SK-N-SH treated with all-trans-retinoic acid at 6 μM for 48 hours (cell line): ENCODE data around the gene SDCCAG8.

ENCODE experiments used
- ARNTL ChIP-seq: fragments of 450-650 bp; formaldehyde crosslinking; IDR thresholded peaks from 2 replicates; pipeline ENCODE4 v1.5.0; 2020; ENCODE audit warnings: low read depth, mild to moderate bottlenecking, moderate library complexity, borderline replicate concordance
- BACH2 ChIP-seq: fragments of 250-450 bp; sonication (Bioruptor Pico); IDR thresholded peaks from 2 replicates; pipeline ENCODE4 v1.9.0; 2021; ENCODE audit warnings: mild to moderate bottlenecking, borderline replicate concordance
- CREB5 ChIP-seq: fragments of 250-450 bp; sonication (Bioruptor Pico); IDR thresholded peaks from 2 replicates; pipeline ENCODE4 v1.5.1; 2020; ENCODE audit warnings: low read depth, mild to moderate bottlenecking, moderate library complexity
- CSRNP3 ChIP-seq: fragments of 250-450 bp; sonication (Bioruptor Pico); IDR thresholded peaks from 2 replicates; pipeline ENCODE4 v1.5.1; 2021; ENCODE audit warnings: mild to moderate bottlenecking, moderate library complexity
- ESRRG ChIP-seq: fragments of 250-450 bp; sonication (Bioruptor Pico); IDR thresholded peaks from 2 replicates; pipeline ENCODE4 v1.6.1; 2021; ENCODE audit warnings: mild to moderate bottlenecking
- PATZ1 ChIP-seq: fragments of 250-450 bp; sonication (Bioruptor Pico); IDR thresholded peaks from 2 replicates; pipeline ENCODE4 v1.8.0; 2020; ENCODE audit warnings: mild to moderate bottlenecking, moderate library complexity, borderline replicate concordance
- POU6F1 ChIP-seq: fragments of 250-450 bp; sonication (Bioruptor Pico); IDR thresholded peaks from 2 replicates; pipeline ENCODE4 v1.8.0; 2021; ENCODE audit warnings: low read depth, mild to moderate bottlenecking, moderate library complexity, borderline replicate concordance
- SNAI2 ChIP-seq: fragments of 250-450 bp; sonication (Bioruptor Pico); IDR thresholded peaks from 2 replicates; pipeline ENCODE4 v1.5.0; 2020; ENCODE audit warnings: mild to moderate bottlenecking, moderate library complexity
- TOX ChIP-seq: fragments of 250-450 bp; sonication (Bioruptor Pico); IDR thresholded peaks from 2 replicates; pipeline ENCODE4 v1.8.0; 2021; ENCODE audit warnings: mild to moderate bottlenecking, moderate library complexity, borderline replicate concordance
- TSHZ2 ChIP-seq: fragments of 250-450 bp; sonication (Bioruptor Pico); IDR thresholded peaks from 2 replicates; pipeline ENCODE4 v1.5.0; 2020; ENCODE audit warnings: mild to moderate bottlenecking, moderate library complexity
- ZFP3 ChIP-seq: fragments of 250-450 bp; sonication (Bioruptor Pico); IDR thresholded peaks from 2 replicates; pipeline ENCODE4 v1.5.0; 2020; ENCODE audit warnings: mild to moderate bottlenecking, moderate library complexity
- ZFP30 ChIP-seq: fragments of 450-650 bp; formaldehyde crosslinking; IDR thresholded peaks from 2 replicates; pipeline ENCODE4 v1.5.0; 2022; ENCODE audit warnings: mild to moderate bottlenecking, moderate library complexity
- ZNF565 ChIP-seq: fragments of 450-650 bp; formaldehyde crosslinking; conservative IDR thresholded peaks from 2 replicates; pipeline ENCODE4 v1.5.0; 2020; ENCODE audit warnings: low read depth, mild to moderate bottlenecking, moderate library complexity

- TF ChIP-seq POU6F1 (CRISPR knock-in tag) (no peak), CREB5 (no peak), ZNF565 (CRISPR knock-in tag) (no peak), PATZ1 (CRISPR knock-in tag) (no peak), ZFP30 (no peak), ZFP3 (CRISPR knock-in tag) (no peak), CSRNP3 (no peak), BACH2 (no peak), SNAI2 (no peak), ESRRG (no peak), TOX (no peak), TSHZ2 (no peak), ARNTL (CRISPR knock-in tag) (no peak)
Observed at GRCh38 chr1:243251539-243251938, 4.3 kb upstream of the SDCCAG8 start.
